ENCODE measurements around the gene ISX. TPM values are rescaled to one million over a fixed set of nuclear protein-coding genes. Genes with fewer than 3 reads are reported as not detected.

ISX gene
- total RNA-seq, 1 donor from 2014 or later, result not detected

GRCh38 chr22:35033635-35034296 is 32.2 kb upstream of the ISX start:
- DNase-seq (ENCODE audit: extremely low spot score, unreplicated experiment), result no peak
- no peak overlapping the region for H3K27ac Mint-ChIP-seq (ENCODE audit: unreplicated experiment)
- H3K4me3 Mint-ChIP-seq (ENCODE audit: unreplicated experiment), result no peak overlapping the region
- H3K9me3 Mint-ChIP-seq (ENCODE audit: unreplicated experiment), result no peaks in the 10 kb centered on the region
- no peak for TF ChIP-seq CTCF (IDR thresholded peaks at IDR 0.05)
- H3K4me1 Mint-ChIP-seq (ENCODE audit: unreplicated experiment), result no peaks in the 10 kb centered on the region
- no peaks in the 10 kb centered on the region for H3K36me3 Mint-ChIP-seq (ENCODE audit: unreplicated experiment)
- no peaks in the 10 kb centered on the region for H3K27me3 Mint-ChIP-seq (ENCODE audit: unreplicated experiment)

DNA sequence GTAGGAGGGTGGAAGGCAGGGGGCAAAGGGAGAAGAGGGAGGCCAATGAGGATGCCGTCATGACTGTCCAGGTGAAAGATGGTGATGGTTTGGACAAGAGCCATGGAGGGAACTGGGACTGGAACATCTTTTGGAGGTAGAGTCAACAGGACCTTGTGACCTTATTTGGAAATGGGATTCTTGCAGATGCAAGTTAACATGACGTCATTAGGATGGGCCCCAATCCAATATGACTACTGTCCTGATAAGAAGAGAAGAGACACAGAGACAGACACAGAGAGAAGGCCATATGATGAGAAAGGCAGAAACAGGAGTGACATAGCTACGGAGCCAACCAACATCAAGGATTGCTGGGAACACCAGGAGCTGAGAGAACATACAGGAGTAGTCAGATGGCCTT is 31.0 kb upstream of the ISX start:
- TF ChIP-seq CTCF (IDR thresholded peaks at IDR 0.05), result no peak
- H3K27ac Mint-ChIP-seq (ENCODE audit: unreplicated experiment), result no peak overlapping the region
- no peak overlapping the region for H3K4me3 Mint-ChIP-seq (ENCODE audit: unreplicated experiment)

GRCh38 chr22:35037089-35037488 is 28.9 kb upstream of the ISX start:
- DNase-seq (ENCODE audit: extremely low spot score, unreplicated experiment), result no peak
- Mint-ChIP-seq H3K36me3 (ENCODE audit: unreplicated experiment) (no peaks in the 10 kb centered on the region), H3K4me3 (ENCODE audit: unreplicated experiment) (no peak overlapping the region), H3K9me3 (ENCODE audit: unreplicated experiment) (no peaks in the 10 kb centered on the region), H3K27me3 (ENCODE audit: unreplicated experiment) (no peaks in the 10 kb centered on the region), H3K4me1 (ENCODE audit: unreplicated experiment) (no peaks in the 10 kb centered on the region), H3K27ac (ENCODE audit: unreplicated experiment) (no peak overlapping the region)
- TF ChIP-seq CTCF (IDR thresholded peaks at IDR 0.05), result peak; percentile 21

More for the DNA sequence above, 31.0 kb upstream of the ISX start:
- H3K4me1 Mint-ChIP-seq (ENCODE audit: unreplicated experiment), result no peaks in the 10 kb centered on the region
- no peaks in the 10 kb centered on the region for H3K36me3 Mint-ChIP-seq (ENCODE audit: unreplicated experiment)
- no peak for DNase-seq (ENCODE audit: extremely low spot score, unreplicated experiment)
- no peaks in the 10 kb centered on the region for H3K9me3 Mint-ChIP-seq (ENCODE audit: unreplicated experiment)
- no peaks in the 10 kb centered on the region for H3K27me3 Mint-ChIP-seq (ENCODE audit: unreplicated experiment)

GRCh38 chr22:35039625-35040024 is 26.3 kb upstream of the ISX start:
- DNase-seq (ENCODE audit: extremely low spot score, unreplicated experiment), result no peak
- Mint-ChIP-seq H3K9me3 (ENCODE audit: unreplicated experiment) (no peaks in the 10 kb centered on the region), H3K27ac (ENCODE audit: unreplicated experiment) (no peak overlapping the region), H3K36me3 (ENCODE audit: unreplicated experiment) (no peaks in the 10 kb centered on the region), H3K27me3 (ENCODE audit: unreplicated experiment) (no peaks in the 10 kb centered on the region), H3K4me1 (ENCODE audit: unreplicated experiment) (no peaks in the 10 kb centered on the region), H3K4me3 (ENCODE audit: unreplicated experiment) (no peak overlapping the region)
- TF ChIP-seq CTCF (IDR thresholded peaks at IDR 0.05), result no peak

DNA sequence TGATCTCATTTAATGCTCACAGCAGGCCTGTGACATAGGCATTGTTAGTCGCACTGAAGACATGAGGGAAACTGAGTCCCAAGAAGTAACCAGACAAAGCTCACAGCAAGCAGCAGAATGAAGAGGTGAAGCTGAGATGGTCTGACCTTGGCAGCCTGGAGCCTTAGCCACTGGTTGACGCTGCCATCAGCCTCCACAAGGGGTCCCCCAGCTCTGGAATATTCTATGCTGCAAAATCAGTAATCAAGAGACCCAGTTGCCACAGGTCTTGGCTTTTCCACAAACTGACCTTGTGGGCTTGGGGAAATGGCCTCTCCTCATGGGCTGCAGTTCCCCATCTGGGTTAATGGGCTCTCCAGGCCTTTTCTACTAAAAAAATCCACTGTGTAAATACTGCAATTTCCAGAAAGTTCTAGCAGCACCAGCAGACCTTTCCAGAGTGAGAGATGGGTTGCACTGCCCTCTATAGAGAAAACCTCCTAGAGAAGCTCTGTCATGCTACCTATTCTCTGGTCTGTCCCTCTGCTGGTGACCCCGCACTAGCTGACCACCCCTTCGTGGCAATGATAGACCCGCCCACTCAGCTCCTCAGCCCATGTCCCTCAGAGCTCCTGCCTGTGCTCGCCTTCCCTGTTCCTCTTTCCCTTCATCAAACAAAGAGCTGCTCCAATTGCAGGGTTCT is 22.6 kb upstream of the ISX start:
- H3K4me3 Mint-ChIP-seq (ENCODE audit: unreplicated experiment), result no peak overlapping the region
- H3K27ac Mint-ChIP-seq (ENCODE audit: unreplicated experiment), result no peak overlapping the region
- TF ChIP-seq CTCF (IDR thresholded peaks at IDR 0.05), result no peak
- no peak for DNase-seq (ENCODE audit: extremely low spot score, unreplicated experiment)
- no peaks in the 10 kb centered on the region for H3K4me1 Mint-ChIP-seq (ENCODE audit: unreplicated experiment)
- H3K36me3 Mint-ChIP-seq (ENCODE audit: unreplicated experiment), result no peaks in the 10 kb centered on the region
- H3K27me3 Mint-ChIP-seq (ENCODE audit: unreplicated experiment), result peaks cover 2% of the 10 kb centered on the region
- H3K9me3 Mint-ChIP-seq (ENCODE audit: unreplicated experiment), result no peaks in the 10 kb centered on the region
